ENCODE results near the gene RAPGEF5.

RAPGEF5 gene

GRCh38 chr7:22373388-22373787 is 16.4 kb upstream of the RAPGEF5 start:
- ATAC-seq (ENCODE audit: low read depth) (no peak), DNase-seq (ENCODE audit: low spot score) (no peak)
- H3K9me3 ChIP-seq (ENCODE audit: severe bottlenecking), result no peaks in the 10 kb centered on the region
- no peaks in the 10 kb centered on the region for H3K4me1 ChIP-seq (ENCODE audit: insufficient read depth, poor library complexity, severe bottlenecking)
- H3K4me3 ChIP-seq (ENCODE audit: severe bottlenecking), result no peak overlapping the region
- no peaks in the 10 kb centered on the region for H3K27me3 ChIP-seq (ENCODE audit: insufficient read depth, poor library complexity, severe bottlenecking)
- TF ChIP-seq, protein P1, sequence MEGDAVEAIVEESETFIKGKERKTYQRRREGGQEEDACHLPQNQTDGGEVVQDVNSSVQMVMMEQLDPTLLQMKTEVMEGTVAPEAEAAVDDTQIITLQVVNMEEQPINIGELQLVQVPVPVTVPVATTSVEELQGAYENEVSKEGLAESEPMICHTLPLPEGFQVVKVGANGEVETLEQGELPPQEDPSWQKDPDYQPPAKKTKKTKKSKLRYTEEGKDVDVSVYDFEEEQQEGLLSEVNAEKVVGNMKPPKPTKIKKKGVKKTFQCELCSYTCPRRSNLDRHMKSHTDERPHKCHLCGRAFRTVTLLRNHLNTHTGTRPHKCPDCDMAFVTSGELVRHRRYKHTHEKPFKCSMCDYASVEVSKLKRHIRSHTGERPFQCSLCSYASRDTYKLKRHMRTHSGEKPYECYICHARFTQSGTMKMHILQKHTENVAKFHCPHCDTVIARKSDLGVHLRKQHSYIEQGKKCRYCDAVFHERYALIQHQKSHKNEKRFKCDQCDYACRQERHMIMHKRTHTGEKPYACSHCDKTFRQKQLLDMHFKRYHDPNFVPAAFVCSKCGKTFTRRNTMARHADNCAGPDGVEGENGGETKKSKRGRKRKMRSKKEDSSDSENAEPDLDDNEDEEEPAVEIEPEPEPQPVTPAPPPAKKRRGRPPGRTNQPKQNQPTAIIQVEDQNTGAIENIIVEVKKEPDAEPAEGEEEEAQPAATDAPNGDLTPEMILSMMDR (IDR thresholded peaks at IDR 0.05; ENCODE audit: poor library complexity, severe bottlenecking), result no peak
- H3K27ac ChIP-seq (ENCODE audit: poor library complexity, severe bottlenecking), result no peak overlapping the region
- no peaks in the 10 kb centered on the region for H3K36me3 ChIP-seq (ENCODE audit: low read depth)

DNA sequence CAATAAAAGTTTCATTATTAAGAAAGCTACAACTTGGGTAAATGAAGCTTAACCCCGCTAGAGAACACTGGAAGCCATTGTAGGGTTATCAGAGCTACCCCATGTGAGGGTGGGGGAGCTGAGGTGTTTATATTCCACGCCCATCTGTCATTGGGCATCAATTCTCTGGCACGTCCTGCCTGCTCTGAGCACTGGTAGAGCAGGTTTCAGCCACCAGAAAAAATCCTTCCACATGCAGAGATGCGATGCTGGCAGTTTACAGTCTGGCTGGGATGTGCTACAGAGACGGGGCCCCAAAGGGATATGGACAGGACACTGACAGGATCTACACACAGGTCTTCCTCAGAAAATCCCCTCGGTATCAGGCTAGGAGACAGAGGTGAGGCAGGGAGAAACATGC is 15.9 kb upstream of the RAPGEF5 start:
- Histone ChIP-seq H3K4me3 (ENCODE audit: severe bottlenecking) (no peak overlapping the region), H3K27me3 (ENCODE audit: insufficient read depth, poor library complexity, severe bottlenecking) (no peaks in the 10 kb centered on the region), H3K36me3 (ENCODE audit: low read depth) (no peaks in the 10 kb centered on the region), H3K9me3 (ENCODE audit: severe bottlenecking) (no peaks in the 10 kb centered on the region), H3K27ac (ENCODE audit: poor library complexity, severe bottlenecking) (no peak overlapping the region), H3K4me1 (ENCODE audit: insufficient read depth, poor library complexity, severe bottlenecking) (no peaks in the 10 kb centered on the region)
- TF ChIP-seq, protein P1 (IDR thresholded peaks at IDR 0.05; ENCODE audit: poor library complexity, severe bottlenecking), result no peak
- ATAC-seq (ENCODE audit: low read depth) (no peak), DNase-seq (ENCODE audit: low spot score) (no peak)

- TF ChIP-seq, protein P1 (IDR thresholded peaks at IDR 0.05; ENCODE audit: poor library complexity, severe bottlenecking), result no peak
- H3K27me3 ChIP-seq (ENCODE audit: insufficient read depth, poor library complexity, severe bottlenecking), result no peaks in the 10 kb centered on the region
- no peaks in the 10 kb centered on the region for H3K4me1 ChIP-seq (ENCODE audit: insufficient read depth, poor library complexity, severe bottlenecking)
- no peak overlapping the region for H3K27ac ChIP-seq (ENCODE audit: poor library complexity, severe bottlenecking)
- ATAC-seq (ENCODE audit: low read depth) (no peak), DNase-seq (ENCODE audit: low spot score) (no peak)
- H3K9me3 ChIP-seq (ENCODE audit: severe bottlenecking), result no peaks in the 10 kb centered on the region
- no peaks in the 10 kb centered on the region for H3K36me3 ChIP-seq (ENCODE audit: low read depth)
- H3K4me3 ChIP-seq (ENCODE audit: severe bottlenecking), result no peak overlapping the region
These were observed 14.9 kb upstream of the RAPGEF5 start for GRCh38 chr7:22371878-22372277.

GRCh38 chr7:22364900-22365299 is 7.9 kb upstream of the RAPGEF5 start:
- no peaks in the 10 kb centered on the region for H3K36me3 ChIP-seq (ENCODE audit: low read depth)
- TF ChIP-seq, protein P1 (IDR thresholded peaks at IDR 0.05; ENCODE audit: poor library complexity, severe bottlenecking), result no peak
- H3K9me3 ChIP-seq (ENCODE audit: severe bottlenecking), result no peaks in the 10 kb centered on the region
- no peak for DNase-seq (ENCODE audit: low spot score)
- no peaks in the 10 kb centered on the region for H3K27me3 ChIP-seq (ENCODE audit: insufficient read depth, poor library complexity, severe bottlenecking)
- H3K4me3 ChIP-seq (ENCODE audit: severe bottlenecking), result no peak overlapping the region
- no peak for ATAC-seq (ENCODE audit: low read depth)
- H3K27ac ChIP-seq (ENCODE audit: poor library complexity, severe bottlenecking), result no peak overlapping the region
- no peaks in the 10 kb centered on the region for H3K4me1 ChIP-seq (ENCODE audit: insufficient read depth, poor library complexity, severe bottlenecking)

DNA sequence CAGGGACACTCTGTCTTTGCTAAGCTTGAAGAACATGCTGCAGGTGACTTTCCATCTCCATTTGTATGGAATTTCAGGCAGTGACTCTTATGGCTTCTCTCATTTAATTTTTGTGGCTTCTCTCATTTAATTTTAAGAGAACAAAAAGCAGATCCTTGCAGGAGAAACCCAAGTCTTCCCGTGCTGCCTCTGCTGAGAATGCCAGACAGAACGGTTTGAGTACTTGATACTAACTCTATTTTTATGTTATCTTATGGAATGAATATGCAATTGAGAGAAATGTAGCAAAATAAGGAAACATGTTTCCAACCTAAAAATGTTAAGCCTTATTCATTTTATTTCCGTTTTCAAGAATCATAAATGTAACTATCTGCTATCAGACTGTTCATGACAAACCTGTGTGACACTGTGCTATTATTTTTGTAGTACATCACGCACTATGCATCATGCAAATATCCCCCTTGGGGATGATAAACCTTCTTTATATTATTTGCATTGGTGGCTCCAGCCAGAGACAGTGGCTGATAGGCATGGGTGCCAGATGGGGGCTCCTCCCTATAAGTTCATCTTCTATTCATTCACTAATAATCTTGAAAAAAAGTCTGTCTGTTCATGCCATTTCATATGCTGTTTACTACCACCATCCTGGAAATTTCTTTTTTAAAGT is 6.9 kb upstream of the RAPGEF5 start:
- DNase-seq (ENCODE audit: low spot score), result no peak
- Histone ChIP-seq H3K4me3 (ENCODE audit: severe bottlenecking) (no peak overlapping the region), H3K27ac (ENCODE audit: poor library complexity, severe bottlenecking) (no peak overlapping the region), H3K27me3 (ENCODE audit: insufficient read depth, poor library complexity, severe bottlenecking) (no peaks in the 10 kb centered on the region), H3K4me1 (ENCODE audit: insufficient read depth, poor library complexity, severe bottlenecking) (no peaks in the 10 kb centered on the region), H3K36me3 (ENCODE audit: low read depth) (no peaks in the 10 kb centered on the region), H3K9me3 (ENCODE audit: severe bottlenecking) (no peaks in the 10 kb centered on the region)
- TF ChIP-seq, protein P1 (IDR thresholded peaks at IDR 0.05; ENCODE audit: poor library complexity, severe bottlenecking), result no peak
- ATAC-seq (ENCODE audit: low read depth), result no peak

Measured in RWPE2 (cell line).